H1 (cell line): ENCODE data around the gene NR3C1. TPM values are rescaled to one million over a fixed set of nuclear protein-coding genes. Genes with fewer than 3 reads are reported as not detected.

ENCODE experiments used
- GABPA ChIP-seq: IDR thresholded peaks from 2 replicates; pipeline ENCODE4 v1.6.1; 2011; ENCODE audit warnings: mild to moderate bottlenecking, low read length, moderate library complexity, borderline replicate concordance; ENCODE audit not compliant: insufficient read depth
- polyA plus RNA-seq, 7 experiments: library from polyadenylated mRNA; depleted of rRNA in 3 of 7; stranded (reverse) in 5 of 7; unstranded in 2 of 7; fragments of >200 nt in 5 of 7; fragments of 200-250 nt in 2 of 7; gene quantifications; 1 replicate in 5 of 7; 2 replicates in 1 of 7; 4 replicates in 1 of 7; pipeline versions ENCODE4 v1.2.1 to v1.2.3, GENCODE V29; 2011 to 2013; ENCODE audit warnings: missing spikeins in 2 of 7, mixed read lengths in 2 of 7
- total RNA-seq: library from RNA; stranded (reverse); fragmentation: NEBNext Ultra II Directional; extraction: Animal tissue kit (Norgen Biotek cat#: 25700); gene quantifications from 2 replicates; pipeline ENCODE4 v1.2.1, GENCODE V29; 2021

Gene NR3C1
- total and polyA plus RNA-seq, 2 of the 8 experiments (the other 6 are each of a cell fraction or from before 2014, with no cell fraction given) = 1.7 to 5.4 TPM

DNA sequence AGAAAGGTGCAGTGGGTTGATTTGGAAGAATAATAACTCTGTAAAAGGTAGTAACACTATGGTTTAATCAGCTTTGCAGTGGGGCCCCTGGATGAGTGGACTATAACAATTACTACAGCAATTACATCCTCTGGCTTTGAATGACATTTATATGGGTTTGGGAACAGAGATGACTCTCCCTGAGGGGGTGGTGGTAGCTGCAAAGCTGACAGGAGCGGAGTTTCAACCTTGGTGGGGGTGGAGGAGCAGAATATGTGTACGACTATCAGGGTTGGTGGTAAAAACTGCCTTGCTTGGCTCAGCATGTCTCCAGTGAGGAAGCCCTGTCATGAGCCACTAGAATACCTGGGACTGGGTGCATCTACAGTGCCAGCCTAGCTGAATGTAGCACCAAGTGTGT lies 28.3 kb upstream of the NR3C1 start (continued):
- TF ChIP-seq GABPA = no peak
